Activated naive CD8-positive, alpha-beta T cell treated with anti-CD3 and anti-CD28 coated beads for 36 hours (primary cell): Measurements from ENCODE around the gene TLR1. TPM values are rescaled to one million over a fixed set of nuclear protein-coding genes. Genes with fewer than 3 reads are reported as not detected.
A peak's percentile ranks its signal among the peaks of the same experiment; 100 is the strongest.

Experiments used
- DNase-seq: peaks from one replicate; pipeline ENCODE4 v3.0.0; 2021
- H3K27ac Mint-ChIP-seq: one replicate; pipeline ENCODE4 v1.8.0; 2022; ENCODE audit warnings: mild to moderate bottlenecking, moderate library complexity, mixed read lengths
- H3K27me3 Mint-ChIP-seq: one replicate; pipeline ENCODE4 v1.8.0; 2022; ENCODE audit warnings: mild to moderate bottlenecking, mixed read lengths
- H3K36me3 Mint-ChIP-seq: one replicate; pipeline ENCODE4 v1.8.0; 2021; ENCODE audit warnings: mild to moderate bottlenecking, mixed read lengths
- H3K4me1 Mint-ChIP-seq: one replicate; pipeline ENCODE4 v1.8.0; 2021; ENCODE audit warnings: mixed read lengths
- H3K4me3 Mint-ChIP-seq: one replicate; pipeline ENCODE4 v1.8.0; 2022; ENCODE audit warnings: mild to moderate bottlenecking, moderate library complexity, mixed read lengths
- H3K9me3 Mint-ChIP-seq: one replicate; pipeline ENCODE4 v1.8.0; 2022; ENCODE audit warnings: mixed read lengths
- total RNA-seq, 2 experiments: library from RNA; stranded (reverse); gene quantifications; one replicate each; pipeline ENCODE4 v1.2.3, GENCODE V29; 2021

The TLR1 gene, protein sequence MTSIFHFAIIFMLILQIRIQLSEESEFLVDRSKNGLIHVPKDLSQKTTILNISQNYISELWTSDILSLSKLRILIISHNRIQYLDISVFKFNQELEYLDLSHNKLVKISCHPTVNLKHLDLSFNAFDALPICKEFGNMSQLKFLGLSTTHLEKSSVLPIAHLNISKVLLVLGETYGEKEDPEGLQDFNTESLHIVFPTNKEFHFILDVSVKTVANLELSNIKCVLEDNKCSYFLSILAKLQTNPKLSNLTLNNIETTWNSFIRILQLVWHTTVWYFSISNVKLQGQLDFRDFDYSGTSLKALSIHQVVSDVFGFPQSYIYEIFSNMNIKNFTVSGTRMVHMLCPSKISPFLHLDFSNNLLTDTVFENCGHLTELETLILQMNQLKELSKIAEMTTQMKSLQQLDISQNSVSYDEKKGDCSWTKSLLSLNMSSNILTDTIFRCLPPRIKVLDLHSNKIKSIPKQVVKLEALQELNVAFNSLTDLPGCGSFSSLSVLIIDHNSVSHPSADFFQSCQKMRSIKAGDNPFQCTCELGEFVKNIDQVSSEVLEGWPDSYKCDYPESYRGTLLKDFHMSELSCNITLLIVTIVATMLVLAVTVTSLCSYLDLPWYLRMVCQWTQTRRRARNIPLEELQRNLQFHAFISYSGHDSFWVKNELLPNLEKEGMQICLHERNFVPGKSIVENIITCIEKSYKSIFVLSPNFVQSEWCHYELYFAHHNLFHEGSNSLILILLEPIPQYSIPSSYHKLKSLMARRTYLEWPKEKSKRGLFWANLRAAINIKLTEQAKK
- 1 to 10 TPM; 1.6 to 2.4 TPM for total RNA-seq

DNA sequence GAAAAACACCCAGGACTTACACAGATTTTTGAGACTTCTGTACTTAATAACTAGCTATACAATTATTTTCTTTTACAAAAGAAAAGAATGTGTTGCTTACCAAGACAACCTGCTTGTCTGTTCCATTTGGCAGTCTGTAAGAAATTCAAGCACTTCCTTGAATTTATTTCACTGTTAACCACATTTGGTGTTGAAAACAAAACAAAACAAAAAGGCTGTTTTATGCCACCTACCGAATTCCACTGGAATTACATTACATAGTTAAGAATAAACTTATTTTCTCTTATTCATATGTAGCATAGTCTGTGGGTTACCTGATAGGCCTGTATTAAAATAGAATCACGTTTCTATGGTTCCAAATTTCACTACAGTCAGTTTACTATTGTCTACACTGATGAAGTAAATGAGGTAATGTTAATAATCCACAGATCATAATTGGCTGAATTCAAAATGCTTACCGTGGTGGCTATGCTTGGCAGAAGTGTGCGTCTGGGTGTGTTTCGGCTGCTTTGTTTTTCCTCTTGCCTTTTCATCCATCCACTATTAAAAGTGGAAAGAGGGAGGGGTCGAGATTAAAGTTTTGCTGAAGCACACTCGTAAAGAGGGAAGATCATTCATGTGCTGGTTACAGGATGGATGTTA, at the start of gene TLR1:
Gene TLR1, minus strand, starts transcription at position 138 of the 642 bp plus-strand sequence. CDS start 5,960 bp downstream, outside the sequence.
- Mint-ChIP-seq H3K4me3 (peak within 1 kb of the TSS; percentile 76), H3K9me3 (peaks cover 19% of the 10 kb centered on the region), H3K27ac (peak within 1 kb of the TSS; percentile 89), H3K4me1 (peaks cover 22% of the 10 kb centered on the region), H3K36me3 (peaks cover 23% of the 10 kb centered on the region), H3K27me3 (no peaks in the 10 kb centered on the region)
- no peak for DNase-seq

DNA sequence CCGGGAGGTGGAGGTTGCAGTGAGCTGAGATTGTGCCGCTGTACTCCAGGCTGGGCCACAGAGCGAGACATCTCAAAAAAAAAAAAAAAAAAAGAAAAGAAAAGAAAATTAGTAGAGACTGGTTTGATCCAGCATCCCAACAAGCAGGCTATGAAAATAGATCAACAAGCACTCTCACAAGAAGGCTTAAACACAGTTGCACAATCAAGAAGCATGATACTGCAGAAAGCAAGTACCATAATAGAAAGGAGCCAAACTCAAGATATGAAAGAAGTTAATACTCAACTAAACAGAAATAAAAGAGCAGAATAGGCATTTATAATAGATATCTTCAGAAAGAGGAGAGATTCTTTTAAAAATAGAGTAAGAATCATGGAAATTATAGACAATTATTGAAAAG, 41.4 kb upstream of the TLR1 start:
- Mint-ChIP-seq H3K4me1 (no peaks in the 10 kb centered on the region), H3K27me3 (no peaks in the 10 kb centered on the region), H3K27ac (no peak overlapping the region), H3K36me3 (peaks cover 17% of the 10 kb centered on the region), H3K9me3 (peaks cover 24% of the 10 kb centered on the region), H3K4me3 (no peak overlapping the region)
- no peak for DNase-seq

DNA sequence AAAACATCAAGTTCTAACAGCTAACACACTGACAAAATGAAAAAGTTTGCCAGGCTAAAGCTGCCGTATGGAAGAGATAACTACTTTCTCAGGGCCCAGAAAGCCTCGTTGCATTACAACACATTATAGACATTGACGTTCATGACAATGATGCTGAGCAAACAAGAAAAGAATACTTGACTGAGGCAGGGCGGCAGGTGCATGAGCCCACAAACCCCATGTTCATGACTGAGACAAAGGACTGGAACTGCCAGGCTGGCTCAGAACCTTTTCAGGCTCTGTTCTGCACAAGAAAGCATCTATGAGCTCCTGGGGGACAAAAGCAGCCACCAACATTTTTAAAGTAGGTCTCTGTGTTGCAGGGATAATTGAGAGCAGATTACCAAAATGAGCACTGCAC, 38.4 kb upstream of the TLR1 start:
- no peak for DNase-seq
- Mint-ChIP-seq H3K9me3 (peaks cover 3% of the 10 kb centered on the region), H3K36me3 (peaks cover 2% of the 10 kb centered on the region), H3K4me1 (peaks cover 4% of the 10 kb centered on the region), H3K27me3 (no peaks in the 10 kb centered on the region), H3K27ac (no peak overlapping the region), H3K4me3 (no peak overlapping the region)

DNA sequence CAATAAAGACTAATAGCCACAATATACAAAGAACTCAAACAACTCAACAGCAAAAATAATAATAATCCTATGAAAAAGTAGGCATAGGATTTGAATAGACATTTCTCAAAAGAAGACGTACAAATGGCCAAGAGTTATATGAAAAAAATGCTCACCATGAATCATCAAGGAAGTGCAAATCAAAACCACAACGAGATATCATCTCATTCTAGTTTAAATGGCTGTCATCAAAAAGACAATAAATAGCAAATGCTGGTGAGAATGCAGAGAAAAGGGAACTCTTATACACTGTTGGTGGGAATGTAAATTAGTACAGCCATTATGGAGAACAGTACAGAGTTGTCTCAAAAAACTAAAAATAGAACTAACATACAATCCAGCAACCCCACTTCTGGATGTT, 33.3 kb upstream of the TLR1 start:
- Mint-ChIP-seq H3K27ac (peak overlapping the region; percentile 9), H3K9me3 (peaks cover 13% of the 10 kb centered on the region), H3K36me3 (peaks cover 8% of the 10 kb centered on the region), H3K4me3 (no peak overlapping the region), H3K4me1 (peaks cover 15% of the 10 kb centered on the region), H3K27me3 (no peaks in the 10 kb centered on the region)
- no peak for DNase-seq

DNA sequence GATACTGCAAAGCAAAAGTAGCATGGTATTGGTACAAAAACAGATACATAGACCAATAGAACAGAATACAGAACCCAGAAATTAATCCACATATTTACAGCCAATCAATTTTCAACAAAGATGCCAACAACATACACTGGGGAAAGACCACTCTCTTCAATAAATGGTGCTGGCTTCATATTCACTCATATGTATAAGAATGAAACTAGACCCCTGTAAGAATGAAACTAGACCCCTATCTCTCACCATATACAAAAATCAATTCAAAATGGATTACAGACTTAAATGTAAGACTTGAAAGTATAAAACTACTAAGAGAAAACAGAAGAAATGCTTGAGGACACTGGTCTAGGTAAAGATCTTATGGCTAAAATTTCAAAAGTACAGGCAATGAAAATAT, 32.7 kb upstream of the TLR1 start:
- no peaks in the 10 kb centered on the region for H3K27me3 Mint-ChIP-seq
- H3K27ac Mint-ChIP-seq, result peak overlapping the region; percentile 9
- no peak overlapping the region for H3K4me3 Mint-ChIP-seq
- peaks cover 8% of the 10 kb centered on the region for H3K36me3 Mint-ChIP-seq
- H3K9me3 Mint-ChIP-seq, result peaks cover 13% of the 10 kb centered on the region
- H3K4me1 Mint-ChIP-seq, result peaks cover 15% of the 10 kb centered on the region
- no peak for DNase-seq

DNA sequence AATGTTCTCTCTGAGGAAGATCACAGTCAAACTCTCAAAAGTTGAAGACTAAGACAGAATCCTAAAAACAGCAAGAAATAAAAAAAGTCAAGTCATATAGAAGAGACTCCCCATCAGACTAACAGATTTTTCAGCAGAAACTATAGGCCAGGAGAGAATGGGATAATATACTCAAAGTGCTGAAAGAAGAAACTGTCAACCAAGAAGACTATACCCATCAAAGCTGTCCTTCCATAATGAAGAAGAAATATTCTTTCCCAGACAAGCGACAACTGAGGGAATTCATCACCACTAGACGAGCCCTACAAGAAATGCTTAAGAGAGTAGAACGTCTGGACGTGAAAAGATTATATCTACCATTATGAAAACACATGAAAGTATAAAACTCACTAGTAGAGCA, 30.0 kb upstream of the TLR1 start:
- no peak overlapping the region for H3K4me3 Mint-ChIP-seq
- H3K4me1 Mint-ChIP-seq, result peaks cover 15% of the 10 kb centered on the region
- H3K27me3 Mint-ChIP-seq, result no peaks in the 10 kb centered on the region
- H3K9me3 Mint-ChIP-seq, result peaks cover 13% of the 10 kb centered on the region
- no peak overlapping the region for H3K27ac Mint-ChIP-seq
- H3K36me3 Mint-ChIP-seq, result peaks cover 8% of the 10 kb centered on the region
- DNase-seq, result no peak

DNA sequence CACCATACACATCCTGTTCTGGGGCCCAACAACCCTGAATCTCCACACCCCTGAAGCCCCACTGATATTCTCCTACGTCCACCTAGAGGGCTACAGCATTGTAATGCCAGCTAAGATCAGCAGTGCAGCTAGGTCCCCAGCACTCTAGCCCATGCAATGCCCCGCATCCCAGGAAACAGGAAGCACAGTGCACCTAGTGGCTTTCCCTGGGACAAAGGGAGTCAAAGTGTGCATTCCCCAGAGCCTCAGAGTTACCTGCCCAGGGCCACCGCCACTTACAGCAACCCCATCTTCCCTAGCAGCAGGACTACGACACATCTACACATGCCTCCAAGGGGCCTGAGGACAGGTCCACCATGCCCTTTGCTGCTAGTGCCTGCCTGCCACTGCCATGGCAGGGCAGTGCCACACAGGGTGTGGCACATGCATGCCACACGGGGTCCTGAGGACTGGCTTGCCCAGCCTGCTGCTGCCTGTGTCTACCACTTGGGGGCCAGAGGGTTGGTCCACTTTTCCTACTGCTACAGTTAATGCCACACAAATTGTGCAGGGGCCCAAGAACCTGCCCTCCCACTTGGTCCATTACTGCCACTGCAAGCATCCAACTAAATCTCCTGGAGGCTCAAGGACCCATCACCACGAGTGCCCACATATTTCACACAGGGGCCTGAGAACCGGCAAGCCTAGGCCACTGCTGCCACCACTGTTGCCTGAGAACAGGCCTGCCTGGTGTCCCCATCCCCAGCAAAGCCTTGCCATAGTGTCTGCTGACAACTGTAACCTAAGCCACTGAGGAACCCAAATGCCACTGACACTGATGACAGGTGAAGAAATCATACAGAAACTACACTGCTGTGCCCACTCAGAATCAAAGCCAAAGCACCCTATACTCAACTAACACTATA, 28.3 kb upstream of the TLR1 start:
- peak overlapping the region; percentile 4 for H3K27ac Mint-ChIP-seq
- H3K27me3 Mint-ChIP-seq, result no peaks in the 10 kb centered on the region
- peaks cover 8% of the 10 kb centered on the region for H3K36me3 Mint-ChIP-seq
- DNase-seq, result no peak
- no peak overlapping the region for H3K4me3 Mint-ChIP-seq
- peaks cover 13% of the 10 kb centered on the region for H3K9me3 Mint-ChIP-seq
- H3K4me1 Mint-ChIP-seq, result peaks cover 10% of the 10 kb centered on the region

DNA sequence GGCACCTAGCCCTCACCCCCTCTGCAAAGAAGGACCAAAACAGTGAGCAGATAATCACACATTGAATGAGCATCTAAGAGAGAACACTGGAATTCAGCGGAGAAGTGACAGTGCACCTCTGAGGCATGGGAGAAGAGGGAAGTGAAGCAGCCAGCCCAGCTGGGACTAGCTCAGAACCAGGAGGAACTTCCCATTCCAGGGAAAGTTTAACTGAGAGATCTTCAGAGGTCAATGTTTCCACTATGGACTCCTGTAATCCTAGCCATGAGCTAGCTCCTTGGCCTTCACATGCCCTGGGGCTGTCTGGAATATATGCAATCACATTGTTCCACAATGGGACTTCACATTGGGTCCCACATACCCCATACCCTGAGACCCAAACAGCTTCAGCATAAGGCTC, 27.6 kb upstream of the TLR1 start:
- Mint-ChIP-seq H3K4me1 (peaks cover 3% of the 10 kb centered on the region), H3K4me3 (no peak overlapping the region), H3K27me3 (no peaks in the 10 kb centered on the region), H3K9me3 (peaks cover 13% of the 10 kb centered on the region), H3K36me3 (peaks cover 8% of the 10 kb centered on the region), H3K27ac (peak overlapping the region; percentile 4)
- DNase-seq, result no peak

DNA sequence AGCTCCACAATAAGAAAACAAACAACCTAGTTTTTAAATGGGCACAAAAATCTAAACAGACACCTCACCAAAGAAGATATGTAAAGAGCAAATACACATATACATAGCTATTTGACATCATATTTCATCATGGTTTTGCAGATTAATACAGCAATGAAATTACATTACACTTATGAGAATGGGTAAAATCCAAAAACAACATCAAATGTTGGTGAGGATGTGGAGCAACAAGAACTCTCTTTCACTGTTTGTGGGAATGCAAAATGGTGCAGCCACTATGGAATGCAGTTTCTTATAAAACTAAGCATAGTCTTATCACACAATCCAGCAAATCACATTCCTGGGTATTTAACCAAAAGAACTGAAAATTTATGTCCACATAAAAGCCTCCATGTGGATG, 27.1 kb upstream of the TLR1 start:
- no peak for DNase-seq
- Mint-ChIP-seq H3K4me3 (no peak overlapping the region), H3K4me1 (no peaks in the 10 kb centered on the region), H3K27ac (no peak overlapping the region), H3K9me3 (peaks cover 13% of the 10 kb centered on the region), H3K27me3 (no peaks in the 10 kb centered on the region), H3K36me3 (peaks cover 8% of the 10 kb centered on the region)

DNA sequence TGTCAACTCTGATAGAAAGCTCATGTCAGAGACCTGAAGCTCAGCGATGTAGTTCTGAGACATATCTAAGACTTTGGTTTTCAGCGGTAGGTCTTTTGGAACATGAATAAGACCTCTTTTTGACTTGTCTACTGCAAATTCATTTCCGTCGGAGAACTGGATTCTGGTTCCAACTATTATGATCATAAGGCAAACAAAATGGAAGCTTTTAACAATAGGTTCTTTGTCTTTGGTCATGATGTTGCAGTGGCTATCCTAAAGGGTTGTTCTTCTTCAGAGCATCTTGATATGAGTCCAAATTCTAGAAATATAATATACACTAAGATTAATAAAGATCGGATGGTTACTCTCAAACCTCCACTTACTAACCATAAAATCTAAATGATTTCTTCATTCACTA, 24.6 kb upstream of the TLR1 start:
- Mint-ChIP-seq H3K4me3 (no peak overlapping the region), H3K27me3 (no peaks in the 10 kb centered on the region), H3K36me3 (peaks cover 4% of the 10 kb centered on the region), H3K9me3 (no peaks in the 10 kb centered on the region), H3K4me1 (no peaks in the 10 kb centered on the region), H3K27ac (no peak overlapping the region)
- DNase-seq, result no peak

DNA sequence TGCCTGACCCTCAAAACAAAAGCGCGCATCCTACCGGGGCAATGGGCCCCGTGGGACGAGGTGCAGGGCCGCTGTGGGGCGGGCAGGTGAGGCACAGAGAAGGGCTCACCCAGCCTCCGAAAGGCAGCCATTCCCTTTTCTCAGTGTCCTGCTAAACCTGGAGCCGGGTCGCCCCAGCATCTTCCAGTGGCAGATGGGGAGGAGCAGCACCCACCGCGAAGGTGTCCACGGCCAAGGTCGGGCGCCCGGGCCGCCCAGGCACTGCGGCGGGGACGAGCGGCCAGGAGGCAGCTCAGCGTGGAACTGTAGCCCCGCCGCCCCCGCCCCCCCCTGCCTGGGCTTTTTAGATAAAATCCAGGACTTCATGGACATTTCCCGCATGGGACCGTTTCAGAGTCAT, 19.2 kb upstream of the TLR1 start:
- Mint-ChIP-seq H3K9me3 (peaks cover 12% of the 10 kb centered on the region), H3K4me3 (no peak overlapping the region), H3K4me1 (peaks cover 15% of the 10 kb centered on the region), H3K27me3 (no peaks in the 10 kb centered on the region), H3K27ac (no peak overlapping the region), H3K36me3 (peaks cover 9% of the 10 kb centered on the region)
- no peak for DNase-seq

DNA sequence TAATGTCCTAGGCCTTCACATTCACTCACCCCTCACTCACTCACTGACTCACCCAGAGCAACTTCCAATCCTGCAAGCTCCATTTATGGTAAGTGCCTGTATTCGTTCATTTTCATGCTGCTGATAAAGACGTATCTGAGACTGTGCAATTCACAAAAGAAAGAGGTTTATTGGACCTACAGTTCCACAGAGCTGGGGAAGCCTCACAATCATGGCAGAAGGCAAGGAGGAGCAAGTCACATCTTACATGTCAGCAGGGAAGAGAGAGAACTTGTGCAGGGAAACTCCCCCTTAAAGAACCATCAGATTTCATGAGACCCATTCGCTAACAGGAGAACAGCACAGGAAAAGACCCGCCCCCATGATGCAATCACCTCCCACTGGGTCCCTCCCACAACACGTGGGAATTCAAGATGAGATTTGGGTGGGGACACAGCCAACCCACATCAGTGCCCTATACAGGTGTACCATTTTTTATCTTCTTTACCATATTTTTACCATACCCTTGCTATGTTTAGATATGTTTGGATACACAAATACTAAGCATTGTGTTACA, 18.2 kb upstream of the TLR1 start:
- peaks cover 17% of the 10 kb centered on the region for H3K4me1 Mint-ChIP-seq
- peaks cover 12% of the 10 kb centered on the region for H3K9me3 Mint-ChIP-seq
- H3K27ac Mint-ChIP-seq, result no peak overlapping the region
- peaks cover 9% of the 10 kb centered on the region for H3K36me3 Mint-ChIP-seq
- H3K4me3 Mint-ChIP-seq, result no peak overlapping the region
- no peaks in the 10 kb centered on the region for H3K27me3 Mint-ChIP-seq
- no peak for DNase-seq

DNA sequence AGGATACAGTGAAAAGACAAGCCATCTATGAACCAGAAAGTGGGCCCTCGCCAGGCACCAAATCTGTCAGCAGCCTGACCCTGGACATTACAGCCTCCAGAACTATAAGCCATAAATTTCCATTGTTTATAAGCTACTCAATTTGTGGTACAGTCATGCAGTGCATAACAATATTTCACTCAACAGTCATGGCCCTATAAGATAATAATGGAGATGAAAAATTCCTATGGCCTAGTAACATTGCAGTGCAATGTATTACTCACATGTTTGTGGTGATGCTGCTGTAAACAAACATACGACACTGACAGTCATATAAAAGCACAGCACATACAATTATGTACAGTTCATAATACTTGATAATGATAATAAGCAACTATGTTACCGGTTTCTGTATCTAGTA, 17.1 kb upstream of the TLR1 start:
- Mint-ChIP-seq H3K4me1 (peaks cover 17% of the 10 kb centered on the region), H3K9me3 (peaks cover 12% of the 10 kb centered on the region)
- DNase-seq, result no peak

DNA sequence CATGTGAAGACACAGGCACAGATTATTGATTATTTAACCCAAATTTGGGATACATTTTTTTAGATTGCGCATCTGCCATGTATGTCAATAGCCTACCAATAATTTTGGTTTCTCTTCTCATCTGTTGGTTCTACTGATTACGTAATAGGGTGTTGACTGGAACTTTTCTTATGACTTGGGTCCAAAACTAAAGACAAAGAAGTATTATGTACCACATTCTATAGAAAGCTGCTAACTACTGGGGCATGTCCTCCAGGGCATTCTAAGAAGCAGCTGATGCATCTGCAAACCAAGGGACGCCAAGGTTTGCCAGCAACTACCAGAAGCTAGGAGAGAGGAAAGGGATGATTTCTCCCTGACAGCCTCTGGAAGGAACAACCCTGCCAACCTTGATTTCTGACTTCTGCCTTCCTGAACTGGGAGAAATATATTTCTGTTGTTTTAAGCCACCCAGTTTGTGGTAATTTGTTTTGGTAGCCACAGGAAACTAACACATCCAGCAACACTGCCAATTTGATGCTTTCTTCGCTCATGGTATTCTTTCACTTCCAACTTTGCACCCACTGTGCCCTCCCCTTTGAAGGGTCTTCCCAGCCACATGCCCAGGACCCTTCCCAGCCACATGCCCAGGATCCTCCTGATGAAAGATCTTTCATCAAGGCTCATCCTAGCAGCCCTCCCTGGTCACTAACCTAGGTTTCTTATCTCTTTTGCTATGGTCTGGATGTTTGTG, 15.9 kb upstream of the TLR1 start:
- Mint-ChIP-seq H3K27me3 (no peaks in the 10 kb centered on the region), H3K36me3 (peaks cover 7% of the 10 kb centered on the region), H3K4me3 (no peak overlapping the region), H3K4me1 (peaks cover 17% of the 10 kb centered on the region), H3K27ac (no peak overlapping the region), H3K9me3 (peaks cover 14% of the 10 kb centered on the region)
- DNase-seq, result no peak

More for the DNA sequence above, 17.1 kb upstream of the TLR1 start:
- peaks cover 9% of the 10 kb centered on the region for H3K36me3 Mint-ChIP-seq
- H3K4me3 Mint-ChIP-seq, result no peak overlapping the region
- H3K27me3 Mint-ChIP-seq, result no peaks in the 10 kb centered on the region
- no peak overlapping the region for H3K27ac Mint-ChIP-seq
